Stomach (tissue), 4 donors: ENCODE results near the gene GOLGA3.

ENCODE experiments used
- CTCF ChIP-seq, 7 experiments: fragments of 450-650 bp in 4 of 7; fragments of 200-600 bp in 3 of 7; sonication (generic) in 3 of 7; IDR thresholded peaks; one replicate each; pipeline ENCODE4 v1.5.1; 2016 to 2019; ENCODE audit warnings: antibody characterized with exemption in 7 of 7, control low read depth in 2 of 7, mild to moderate bottlenecking in 1 of 7
- POLR2A ChIP-seq, 4 donors: fragments of 450-650 bp; IDR thresholded peaks; one replicate each; pipeline ENCODE4 v1.6.1; 2016; ENCODE audit warnings: antibody characterized with exemption in 4 of 4, control low read depth in 2 of 4, mild to moderate bottlenecking in 1 of 4, moderate library complexity in 1 of 4

GRCh38 chr12:132765361-132765760 lies 63.3 kb downstream of the GOLGA3 start:
- TF ChIP-seq CTCF (IDR thresholded peaks at IDR 0.05) (no peak), POLR2A (IDR thresholded peaks at IDR 0.05) (no peak)
